ENCODE results near the gene KCNN1. TPM values are rescaled to one million over a fixed set of nuclear protein-coding genes. Genes with fewer than 3 reads are reported as not detected.

KCNN1 gene
- total and polyA plus RNA-seq, 2 of the 13 experiments (the other 11 are each of a cell fraction or from before 2014, with no cell fraction given): 0.04 TPM; not detected in 1

- DNase-seq (ENCODE audit: low spot score): no peak
- Histone ChIP-seq H4K20me1 (ENCODE audit: insufficient read depth, low read length) (no peaks in the 10 kb centered on the region), H3K27me3 (ENCODE audit: control insufficient read depth in 1 of 2, insufficient read depth in 2 of 2, low read length in 2 of 2) (peaks cover 4 to 54% of the 10 kb centered on the region in 2 experiments; a peak in 4 of 5 replicates), H3K4me2 (ENCODE audit: low read depth, low read length) (no peak overlapping the region), H3K27ac (ENCODE audit: extremely low read length, insufficient read depth, low read length) (no peak overlapping the region), H3K4me1 (ENCODE audit: insufficient read depth, low read length) (peaks cover 10% of the 10 kb centered on the region; the same call in 1 of the 2 replicates), H3K9ac (ENCODE audit: insufficient read depth, low read depth, low read length) (no peak overlapping the region), H3K79me2 (ENCODE audit: insufficient read depth, low read length) (no peaks in the 10 kb centered on the region), H3K4me3 (replicated peaks in 1 of 3; ENCODE audit: insufficient read depth in 1 of 3, low read depth in 2 of 3, low read length in 3 of 3) (no peak overlapping the region), H2AFZ (ENCODE audit: low read length) (no peak overlapping the region), H3K36me3 (replicated peaks in 1 of 2; ENCODE audit: control insufficient read depth in 1 of 2, insufficient read depth in 2 of 2, low read length in 2 of 2) (no peaks in the 10 kb centered on the region), H3K9me3 (ENCODE audit: low read length) (no peaks in the 10 kb centered on the region)
- no peak for FAIRE-seq
- WGBS (ENCODE audit: low lambda C conversion rate): 23% methylated on average over 10 of the region's 11 CpGs
- in situ Hi-C loops (cut with HindIII; ENCODE audit: extremely low pct_ligation_motif_present, low pct_unique_long_range_greater_than_20kb): no loop called here
- intact Hi-C loops (cut with micrococcal nuclease; ENCODE audit: unreplicated experiment): no loop called here
- ChIA-PET CTCF (ENCODE audit: low intra/inter-chr PET ratio, low total read pairs) (no interaction called here), POLR2A (no interaction called here)
- peak; percentile 79 for ATAC-seq
- no peak for TF ChIP-seq TAF15 (IDR thresholded peaks at IDR 0.05; ENCODE audit: low read depth, low read length, poor library complexity, severe bottlenecking)
- TF ChIP-seq LRRFIP1 (CRISPR knock-in tag; conservative IDR thresholded peaks at IDR 0.05): no peak
- TF ChIP-seq SMYD3 (CRISPR knock-in tag; IDR thresholded peaks at IDR 0.05): no peak
- no peak for TF ChIP-seq SIN3B (IDR thresholded peaks at IDR 0.05; ENCODE audit: low read length)
- TF ChIP-seq KLF6 (CRISPR knock-in tag; IDR thresholded peaks at IDR 0.05): no peak
- peak; percentile 60 for TF ChIP-seq FOSL2 (CRISPR knock-in tag; IDR thresholded peaks at IDR 0.05)
- TF ChIP-seq ZBTB7A (CRISPR knock-in tag; IDR thresholded peaks at IDR 0.05): no peak
- no peak for TF ChIP-seq NR2F2 (IDR thresholded peaks at IDR 0.05; ENCODE audit: borderline replicate concordance, low read depth)
- no peak for TF ChIP-seq NFATC3 (CRISPR knock-in tag; IDR thresholded peaks at IDR 0.05)
- BruUV-seq (replicated peaks): no TSS peak
These were observed 1.4 kb upstream of the KCNN1 start for GRCh38 chr19:17965370-17966128.
